Endothelial cell of umbilical vein (primary cell): ENCODE measurements around the gene LRRC42. TPM values are rescaled to one million over a fixed set of nuclear protein-coding genes. Genes with fewer than 3 reads are reported as not detected.

Experiments used
- BruUV-seq: library from RNA; stranded (reverse); fragments of 400-500 nt; replicated peaks from 2 replicates; lab custom pipeline; 2021; lab: Mats Ljungman, UMichigan
- CTCF ChIA-PET: fragments of 300-600, 350-600 bp; sonication (Branson Sonifier 250); formaldehyde crosslinking; loops from one replicate; lab custom pipeline; 2021; ENCODE audit warnings: antibody characterized with exemption, inconsistent platforms; lab: Charles Lee
- POLR2A ChIA-PET: fragments of 300-600, 350-600 bp; sonication (Branson Sonifier 250); formaldehyde crosslinking; loops from one replicate; lab custom pipeline; 2021; ENCODE audit warnings: antibody characterized with exemption, inconsistent platforms; lab: Charles Lee
- DNase-seq: peaks from one replicate; pipeline ENCODE4 v3.0.0-alpha.2; 2011; ENCODE audit warnings: low read depth, low spot score
- FAIRE-seq: peaks from 2 replicates; lab custom pipeline; 2011; peaks lifted over from hg19 to GRCh38; lab: Jason Lieb, UNC
- H2AFZ ChIP-seq: 2 replicates; pipeline ENCODE4 v1.6.0; 2012; ENCODE audit warnings: low read depth, low read length, control low read depth, inconsistent platforms
- H3K27ac ChIP-seq: 2 replicates; pipeline ENCODE4 v1.5.1; 2011; ENCODE audit warnings: low read depth, mild to moderate bottlenecking, control low read depth, low read length, moderate library complexity; ENCODE audit not compliant: insufficient read depth
- H3K27me3 ChIP-seq, 2 experiments: 2 replicates each; pipeline versions ENCODE4 v1.6.0 to v1.6.1; 2011; ENCODE audit warnings: low read length in 2 of 2, mixed read lengths in 1 of 2; ENCODE audit not compliant: control insufficient read depth in 2 of 2, insufficient read depth in 2 of 2
- H3K36me3 ChIP-seq, 2 experiments: 2 replicates in 1 of 2; 3 replicates in 1 of 2; pipeline ENCODE4 v1.5.1; 2011; ENCODE audit warnings: low read length in 2 of 2, mild to moderate bottlenecking in 1 of 2, moderate library complexity in 1 of 2; ENCODE audit not compliant: control insufficient read depth in 2 of 2, insufficient read depth in 2 of 2; ENCODE audit errors: extremely low read depth in 1 of 2
- H3K4me1 ChIP-seq: 3 replicates; pipeline ENCODE4 v1.5.1; 2011; ENCODE audit warnings: mild to moderate bottlenecking, low read length; ENCODE audit not compliant: control insufficient read depth, insufficient read depth; ENCODE audit errors: extremely low read depth
- H3K4me2 ChIP-seq: 2 replicates; pipeline ENCODE4 v1.6.1; 2011; ENCODE audit warnings: low read length, control low read depth, mixed read lengths; ENCODE audit not compliant: insufficient read depth
- H3K4me3 ChIP-seq, 3 experiments: fragments of 200-600 bp in 1 of 3; sonication (generic), shearing (Covaris generic) in 1 of 3; replicated peaks in 1 of 3; 2 replicates each; pipeline ENCODE4 v1.5.1; 2011 to 2016; ENCODE audit warnings: control low read depth in 3 of 3, low read length in 3 of 3, mild to moderate bottlenecking in 2 of 3, inconsistent platforms in 1 of 3, low read depth in 1 of 3, moderate library complexity in 1 of 3; ENCODE audit not compliant: insufficient read depth in 1 of 3
- H3K79me2 ChIP-seq: 2 replicates; pipeline ENCODE4 v1.6.0; 2012; ENCODE audit warnings: low read length, inconsistent platforms; ENCODE audit not compliant: control insufficient read depth, insufficient read depth
- H3K9ac ChIP-seq: replicated peaks from 2 replicates; pipeline ENCODE3; 2011; ENCODE audit warnings: low read length, control low read depth; ENCODE audit not compliant: insufficient read depth; ENCODE audit errors: extremely low read depth
- H3K9me1 ChIP-seq: replicated peaks from 3 replicates; pipeline ENCODE4 v1.6.0; 2011; ENCODE audit warnings: mild to moderate bottlenecking, low read length; ENCODE audit not compliant: control insufficient read depth, insufficient read depth; ENCODE audit errors: extremely low read depth
- H3K9me3 ChIP-seq: replicated peaks from 2 replicates; pipeline ENCODE4 v1.5.1; 2012; ENCODE audit warnings: low read length, inconsistent platforms; ENCODE audit not compliant: control insufficient read depth, insufficient read depth
- H4K20me1 ChIP-seq: replicated peaks from 2 replicates; pipeline ENCODE3; 2011; ENCODE audit warnings: mild to moderate bottlenecking, low read length; ENCODE audit not compliant: control insufficient read depth, insufficient read depth; ENCODE audit errors: extremely low read depth
- EZH2 ChIP-seq: IDR thresholded peaks from 2 replicates; pipeline ENCODE4 v1.6.1; 2012; ENCODE audit warnings: borderline replicate concordance, low read depth, mild to moderate bottlenecking, moderate library complexity, low read length, inconsistent platforms; ENCODE audit not compliant: severe bottlenecking
- FOS ChIP-seq: IDR thresholded peaks from 2 replicates; pipeline ENCODE4 v1.6.1; 2011; ENCODE audit warnings: mild to moderate bottlenecking, low read length, moderate library complexity, borderline replicate concordance; ENCODE audit not compliant: insufficient read depth
- GATA2 ChIP-seq: IDR thresholded peaks from 2 replicates; pipeline ENCODE4 v1.7.0; 2011; ENCODE audit warnings: low read depth, mild to moderate bottlenecking, moderate library complexity, mixed read lengths, low read length; ENCODE audit not compliant: insufficient read length, insufficient read depth
- JUN ChIP-seq: IDR thresholded peaks from 2 replicates; pipeline ENCODE4 v1.6.1; 2011; ENCODE audit warnings: borderline replicate concordance, low read depth; ENCODE audit not compliant: insufficient read length, insufficient read depth
- MYC ChIP-seq: IDR thresholded peaks from one replicate; pipeline ENCODE4 v1.6.1; 2011; ENCODE audit warnings: mild to moderate bottlenecking, low read depth, low read length
- POLR2A ChIP-seq: IDR thresholded peaks from 2 replicates; pipeline ENCODE4 v1.6.1; 2012; ENCODE audit warnings: low read depth, mild to moderate bottlenecking, control low read depth, low read length
- POLR2AphosphoS5 ChIP-seq: IDR thresholded peaks from 2 replicates; pipeline ENCODE4 v1.6.1; 2012; ENCODE audit warnings: low read depth, mild to moderate bottlenecking, control low read depth, low read length, moderate library complexity; ENCODE audit not compliant: insufficient read depth
- dilution Hi-C: fragments of 300-500 bp; cut with MboI; formaldehyde crosslinking; loops from one replicate; pipeline ENCODE4 v1.15.0; 2019; ENCODE audit warnings: low sequenced_read_pairs; ENCODE audit not compliant: extremely low pct_ligation_motif_present
- intact Hi-C: fragments of 100-400 bp; cut with micrococcal nuclease; formaldehyde crosslinking; loops from one replicate; pipeline ENCODE4 v1.10.0; 2022
- polyA plus RNA-seq, 4 experiments: library from polyadenylated mRNA; depleted of rRNA in 3 of 4; stranded (reverse) in 3 of 4; unstranded in 1 of 4; fragments of >200 nt; gene quantifications; 2 replicates each; pipeline versions ENCODE4 v1.2.1 to v1.2.3, GENCODE V29; 2011 to 2012; ENCODE audit warnings: missing spikeins in 1 of 4
- total RNA-seq: library from RNA; stranded (reverse); gene quantifications from 2 replicates; pipeline ENCODE4 v1.2.3, GENCODE V29; 2021
- TF ChIP-seq, protein P1 (sequence below): IDR thresholded peaks from 2 replicates; pipeline ENCODE4 v1.6.1; 2011; ENCODE audit not compliant: insufficient read depth, insufficient read length
- TF ChIP-seq, protein P2 (sequence below), 2 donors: IDR thresholded peaks; 1 replicate in 1 of 2; 2 replicates in 1 of 2; pipeline ENCODE4 v1.5.1; 2011; ENCODE audit warnings: low read length in 2 of 2, mild to moderate bottlenecking in 2 of 2, moderate library complexity in 2 of 2, control low read depth in 1 of 2, inconsistent platforms in 1 of 2, low read depth in 1 of 2; ENCODE audit not compliant: insufficient read depth in 1 of 2; ENCODE audit errors: extremely low read depth in 1 of 2

The LRRC42 gene
- total and polyA plus RNA-seq, 2 donors (not counting 3 experiments of a cell fraction or from before 2014, with no cell fraction given), result 25.3 to 26.1 TPM

DNA sequence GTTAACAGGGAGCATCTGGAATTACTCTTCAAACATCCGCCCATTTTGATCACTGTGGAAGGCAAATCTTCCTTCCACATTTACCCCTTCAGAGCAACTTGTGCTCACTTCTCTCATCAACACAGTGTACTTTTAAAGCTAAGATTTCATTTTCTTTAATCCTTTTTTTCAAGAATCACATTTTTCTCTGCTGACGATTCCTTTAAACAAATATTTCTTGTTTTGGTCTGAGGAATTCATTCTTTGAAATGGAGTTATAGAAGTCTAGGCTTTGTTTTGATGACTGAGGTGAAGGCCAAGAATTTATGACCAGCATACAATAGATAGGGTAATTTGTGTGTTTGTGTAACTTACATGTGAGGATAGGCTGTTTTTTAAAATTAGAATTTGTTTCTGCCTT lies 25.6 kb downstream of the LRRC42 start:
- Histone ChIP-seq H3K27ac (no peak overlapping the region), H3K36me3 (peaks cover 2 to 4% of the 10 kb centered on the region in 2 experiments), H3K27me3 (no peaks in the 10 kb centered on the region), H3K9me3 (no peaks in the 10 kb centered on the region), H3K9me1 (no peaks in the 10 kb centered on the region), H2AFZ (no peak overlapping the region), H3K4me2 (no peak overlapping the region), H3K9ac (no peak overlapping the region), H3K79me2 (no peaks in the 10 kb centered on the region), H3K4me1 (no peaks in the 10 kb centered on the region), H4K20me1 (no peaks in the 10 kb centered on the region), H3K4me3 (no peak overlapping the region)
- TF ChIP-seq JUN (no peak), FOS (no peak), MYC (no peak), POLR2A (no peak), EZH2 (no peak), POLR2AphosphoS5 (no peak), GATA2 (no peak)
- TF ChIP-seq, protein P1, sequence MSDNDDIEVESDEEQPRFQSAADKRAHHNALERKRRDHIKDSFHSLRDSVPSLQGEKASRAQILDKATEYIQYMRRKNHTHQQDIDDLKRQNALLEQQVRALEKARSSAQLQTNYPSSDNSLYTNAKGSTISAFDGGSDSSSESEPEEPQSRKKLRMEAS, result no peak
- TF ChIP-seq, protein P2, sequence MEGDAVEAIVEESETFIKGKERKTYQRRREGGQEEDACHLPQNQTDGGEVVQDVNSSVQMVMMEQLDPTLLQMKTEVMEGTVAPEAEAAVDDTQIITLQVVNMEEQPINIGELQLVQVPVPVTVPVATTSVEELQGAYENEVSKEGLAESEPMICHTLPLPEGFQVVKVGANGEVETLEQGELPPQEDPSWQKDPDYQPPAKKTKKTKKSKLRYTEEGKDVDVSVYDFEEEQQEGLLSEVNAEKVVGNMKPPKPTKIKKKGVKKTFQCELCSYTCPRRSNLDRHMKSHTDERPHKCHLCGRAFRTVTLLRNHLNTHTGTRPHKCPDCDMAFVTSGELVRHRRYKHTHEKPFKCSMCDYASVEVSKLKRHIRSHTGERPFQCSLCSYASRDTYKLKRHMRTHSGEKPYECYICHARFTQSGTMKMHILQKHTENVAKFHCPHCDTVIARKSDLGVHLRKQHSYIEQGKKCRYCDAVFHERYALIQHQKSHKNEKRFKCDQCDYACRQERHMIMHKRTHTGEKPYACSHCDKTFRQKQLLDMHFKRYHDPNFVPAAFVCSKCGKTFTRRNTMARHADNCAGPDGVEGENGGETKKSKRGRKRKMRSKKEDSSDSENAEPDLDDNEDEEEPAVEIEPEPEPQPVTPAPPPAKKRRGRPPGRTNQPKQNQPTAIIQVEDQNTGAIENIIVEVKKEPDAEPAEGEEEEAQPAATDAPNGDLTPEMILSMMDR (IDR thresholded peaks at IDR 0.05; ENCODE audit: extremely low read depth in 1 of 2, insufficient read depth in 1 of 2, low read depth in 1 of 2, low read length in 2 of 2), result no peak
- ChIA-PET POLR2A (no interaction called here), CTCF (interaction anchor here (1.4 to 1.9 kb wide), 2 partner anchors 12 to 21 kb away, joined by 4 to 10 read pairs; no protein-coding TSS in a partner anchor)
- dilution Hi-C loops, result no loop called here
- intact Hi-C loops, result no loop called here
- DNase-seq, result no peak
- no peak for FAIRE-seq
- no TSS peak for BruUV-seq
